RWPE2 (cell line): Measurements from ENCODE around the gene F13B.
"Not testable (repeated sequence)": the region's sequence is repeated elsewhere in the genome, so short reads cannot be mapped to it uniquely, and the experiment has no call there.

ENCODE experiments used
- ATAC-seq: fragments of 200-7000 bp; cut with Tn5 transposase; 3 replicates; pipeline ENCODE4 v1.9.1; 2021; ENCODE audit warnings: low read depth
- DNase-seq: peaks from one replicate; pipeline ENCODE4 v3.0.0-alpha.2; 2020; ENCODE audit warnings: low spot score
- H3K27ac ChIP-seq: fragments of 450-650 bp; 2 replicates; pipeline ENCODE4 v1.5.1; 2017; ENCODE audit warnings: mild to moderate bottlenecking; ENCODE audit not compliant: poor library complexity, severe bottlenecking
- H3K27me3 ChIP-seq: fragments of 250-450 bp; sonication (Bioruptor Pico); 2 replicates; pipeline ENCODE4 v1.5.1; 2021; ENCODE audit warnings: mild to moderate bottlenecking, moderate library complexity; ENCODE audit not compliant: insufficient read depth, poor library complexity, severe bottlenecking
- H3K36me3 ChIP-seq: fragments of 250-450 bp; sonication (Bioruptor Pico); 2 replicates; pipeline ENCODE4 v1.5.1; 2020; ENCODE audit warnings: low read depth, mild to moderate bottlenecking, moderate library complexity
- H3K4me1 ChIP-seq: fragments of 250-450 bp; sonication (Bioruptor Pico); 2 replicates; pipeline ENCODE4 v1.5.1; 2021; ENCODE audit warnings: mild to moderate bottlenecking, moderate library complexity; ENCODE audit not compliant: insufficient read depth, poor library complexity, severe bottlenecking
- H3K4me3 ChIP-seq: fragments of 250-450 bp; sonication (Bioruptor Pico); 2 replicates; pipeline ENCODE4 v1.5.1; 2021; ENCODE audit warnings: mild to moderate bottlenecking, moderate library complexity; ENCODE audit not compliant: severe bottlenecking
- H3K9me3 ChIP-seq: fragments of 250-450 bp; sonication (Bioruptor Pico); 2 replicates; pipeline ENCODE4 v1.5.1; 2021; ENCODE audit warnings: mild to moderate bottlenecking, moderate library complexity; ENCODE audit not compliant: severe bottlenecking
- CTCF ChIP-seq: fragments of 450-650 bp; IDR thresholded peaks from one replicate; pipeline ENCODE4 v1.5.1; 2017; ENCODE audit warnings: mild to moderate bottlenecking, moderate library complexity; ENCODE audit not compliant: poor library complexity, severe bottlenecking

The F13B gene

GRCh38 chr1:197062692-197063091, 4.4 kb downstream of the F13B start:
- Histone ChIP-seq H3K36me3 (no peaks in the 10 kb centered on the region), H3K27ac (no peak overlapping the region), H3K4me3 (no peak overlapping the region), H3K4me1 (no peaks in the 10 kb centered on the region), H3K27me3 (no peaks in the 10 kb centered on the region), H3K9me3 (no peaks in the 10 kb centered on the region)
- DNase-seq (no peak), ATAC-seq (no peak)
- no peak for TF ChIP-seq CTCF

GRCh38 chr1:197049100-197049499, 18.0 kb downstream of the F13B start:
- H3K9me3 ChIP-seq, result no peaks in the 10 kb centered on the region
- TF ChIP-seq CTCF, result no peak
- no peak overlapping the region for H3K27ac ChIP-seq
- no peak for DNase-seq
- ATAC-seq, result no peak
- H3K27me3 ChIP-seq, result no peaks in the 10 kb centered on the region
- no peaks in the 10 kb centered on the region for H3K36me3 ChIP-seq
- no peak overlapping the region for H3K4me3 ChIP-seq
- no peaks in the 10 kb centered on the region for H3K4me1 ChIP-seq

- H3K27ac ChIP-seq, result no peak overlapping the region
- no peaks in the 10 kb centered on the region for H3K36me3 ChIP-seq
- H3K4me1 ChIP-seq, result no peaks in the 10 kb centered on the region
- H3K4me3 ChIP-seq, result no peak overlapping the region
- ATAC-seq (no peak), DNase-seq (no peak)
- no peak for TF ChIP-seq CTCF
- no peaks in the 10 kb centered on the region for H3K9me3 ChIP-seq
- no peaks in the 10 kb centered on the region for H3K27me3 ChIP-seq
Measured at GRCh38 chr1:197042676-197043341, 24.3 kb downstream of the F13B start.

- DNase-seq (no peak), ATAC-seq (no peak)
- Histone ChIP-seq H3K9me3 (no peaks in the 10 kb centered on the region), H3K4me1 (no peaks in the 10 kb centered on the region), H3K27me3 (no peaks in the 10 kb centered on the region), H3K27ac (no peak overlapping the region), H3K4me3 (no peak overlapping the region), H3K36me3 (no peaks in the 10 kb centered on the region)
- TF ChIP-seq CTCF, result no peak
Measured at GRCh38 chr1:197041486-197042353, 25.3 kb downstream of the F13B start.

- ATAC-seq (no peak), DNase-seq (no peak)
- Histone ChIP-seq H3K4me3 (no peak overlapping the region), H3K27ac (no peak overlapping the region), H3K36me3 (no peaks in the 10 kb centered on the region), H3K9me3 (no peaks in the 10 kb centered on the region), H3K27me3 (no peaks in the 10 kb centered on the region), H3K4me1 (peaks cover 5% of the 10 kb centered on the region)
- no peak for TF ChIP-seq CTCF
Measured at GRCh38 chr1:197036861-197037260, 30.2 kb downstream of the F13B start.

- H3K27me3 ChIP-seq, DNase-seq, H3K9me3 ChIP-seq, H3K4me1 ChIP-seq, H3K4me3 ChIP-seq, H3K36me3 ChIP-seq: not testable (repeated sequence)
- peak overlapping the region; percentile 14 for H3K27ac ChIP-seq
- ATAC-seq, result peak; percentile 88
Measured at GRCh38 chr1:197034631-197035339, 32.3 kb downstream of the F13B start.
